Cardiac muscle cell (in vitro differentiated cells and primary cell): ENCODE results near the gene LDLRAP1. TPM values are rescaled to one million over a fixed set of nuclear protein-coding genes. Genes with fewer than 3 reads are reported as not detected.

Source experiments
- DNase-seq, 2 donors: peaks; one replicate each; pipeline versions ENCODE4 v3.0.0 to v3.0.0-alpha.2; 2010 to 2017; ENCODE audit warnings: low read depth in 1 of 2, low spot score in 1 of 2
- H3K27ac ChIP-seq: fragments of 200-600 bp; sonication (generic); 2 replicates; pipeline ENCODE4 v1.5.1; 2016
- H3K27me3 ChIP-seq: fragments of 200-600 bp; sonication (generic); 2 replicates; pipeline ENCODE4 v1.6.0; 2016; ENCODE audit warnings: control low read depth
- H3K36me3 ChIP-seq: fragments of 200-600 bp; sonication (generic); 2 replicates; pipeline ENCODE4 v1.5.1; 2016; ENCODE audit warnings: control low read depth
- H3K4me1 ChIP-seq: fragments of 200-600 bp; sonication (generic); 2 replicates; pipeline ENCODE4 v1.8.1; 2017; ENCODE audit warnings: low read depth, mild to moderate bottlenecking, mixed run types
- H3K4me3 ChIP-seq: fragments of 200-600 bp; sonication (generic); 2 replicates; pipeline ENCODE4 v1.5.1; 2016; ENCODE audit warnings: mild to moderate bottlenecking
- H3K9me3 ChIP-seq: fragments of 200-600 bp; sonication (generic); 2 replicates; pipeline ENCODE4 v1.5.1; 2017; ENCODE audit warnings: low read depth, mild to moderate bottlenecking, control low read depth
- polyA plus RNA-seq: library from polyadenylated mRNA; unstranded; fragments of >200 nt; fragmentation: Nextera tagmentation; extraction: Ambion mirVana; gene quantifications from 2 replicates; pipeline ENCODE4 v1.2.1, GENCODE V29; 2016
- total RNA-seq: library from RNA; depleted of rRNA; stranded (reverse); fragments of >200 nt; gene quantifications from 2 replicates; pipeline ENCODE4 v1.2.3, GENCODE V29; 2016
- TF ChIP-seq, protein P1 (sequence below): IDR thresholded peaks from 2 replicates; pipeline ENCODE4 v1.5.1; 2012; ENCODE audit warnings: low read depth, mild to moderate bottlenecking, low read length

LDLRAP1 gene
- total and polyA plus RNA-seq, 2 experiments from 2014 or later: 16.4 to 21.8 TPM

DNA sequence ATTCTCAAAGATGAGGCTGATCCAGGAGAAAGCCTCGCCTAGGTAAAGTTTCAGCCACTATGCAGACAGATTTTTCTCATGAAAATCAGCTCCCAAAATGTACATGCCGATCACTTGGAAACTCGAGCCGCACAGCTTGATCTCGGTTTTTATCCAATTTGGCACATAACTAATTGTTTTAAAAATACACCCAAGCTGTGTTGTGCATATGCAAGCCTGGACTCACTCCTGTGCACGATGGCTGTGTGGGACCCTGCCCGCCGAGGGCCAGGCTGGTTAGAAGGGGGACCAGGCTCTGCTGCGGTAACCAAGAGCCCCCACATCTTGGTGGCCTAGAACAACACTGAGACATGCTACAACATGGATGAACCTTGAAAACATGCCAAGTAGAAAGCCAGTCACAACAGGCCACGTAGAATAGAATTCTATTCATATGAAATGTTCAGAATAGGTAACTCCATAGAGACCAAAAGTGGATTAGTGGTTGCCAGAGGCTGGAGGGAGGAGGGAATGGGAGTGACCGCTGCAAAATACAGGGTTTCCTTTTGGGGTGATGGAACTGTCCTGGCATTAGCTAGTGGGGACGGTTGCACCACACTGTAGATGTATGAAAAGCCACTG, 16.1 kb upstream of the LDLRAP1 start:
- Histone ChIP-seq H3K27me3 (no peaks in the 10 kb centered on the region), H3K4me3 (no peak overlapping the region), H3K4me1 (no peaks in the 10 kb centered on the region), H3K27ac (no peak overlapping the region), H3K36me3 (no peaks in the 10 kb centered on the region), H3K9me3 (no peaks in the 10 kb centered on the region)
- no peak for DNase-seq
- TF ChIP-seq, protein P1, sequence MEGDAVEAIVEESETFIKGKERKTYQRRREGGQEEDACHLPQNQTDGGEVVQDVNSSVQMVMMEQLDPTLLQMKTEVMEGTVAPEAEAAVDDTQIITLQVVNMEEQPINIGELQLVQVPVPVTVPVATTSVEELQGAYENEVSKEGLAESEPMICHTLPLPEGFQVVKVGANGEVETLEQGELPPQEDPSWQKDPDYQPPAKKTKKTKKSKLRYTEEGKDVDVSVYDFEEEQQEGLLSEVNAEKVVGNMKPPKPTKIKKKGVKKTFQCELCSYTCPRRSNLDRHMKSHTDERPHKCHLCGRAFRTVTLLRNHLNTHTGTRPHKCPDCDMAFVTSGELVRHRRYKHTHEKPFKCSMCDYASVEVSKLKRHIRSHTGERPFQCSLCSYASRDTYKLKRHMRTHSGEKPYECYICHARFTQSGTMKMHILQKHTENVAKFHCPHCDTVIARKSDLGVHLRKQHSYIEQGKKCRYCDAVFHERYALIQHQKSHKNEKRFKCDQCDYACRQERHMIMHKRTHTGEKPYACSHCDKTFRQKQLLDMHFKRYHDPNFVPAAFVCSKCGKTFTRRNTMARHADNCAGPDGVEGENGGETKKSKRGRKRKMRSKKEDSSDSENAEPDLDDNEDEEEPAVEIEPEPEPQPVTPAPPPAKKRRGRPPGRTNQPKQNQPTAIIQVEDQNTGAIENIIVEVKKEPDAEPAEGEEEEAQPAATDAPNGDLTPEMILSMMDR: no peak

DNA sequence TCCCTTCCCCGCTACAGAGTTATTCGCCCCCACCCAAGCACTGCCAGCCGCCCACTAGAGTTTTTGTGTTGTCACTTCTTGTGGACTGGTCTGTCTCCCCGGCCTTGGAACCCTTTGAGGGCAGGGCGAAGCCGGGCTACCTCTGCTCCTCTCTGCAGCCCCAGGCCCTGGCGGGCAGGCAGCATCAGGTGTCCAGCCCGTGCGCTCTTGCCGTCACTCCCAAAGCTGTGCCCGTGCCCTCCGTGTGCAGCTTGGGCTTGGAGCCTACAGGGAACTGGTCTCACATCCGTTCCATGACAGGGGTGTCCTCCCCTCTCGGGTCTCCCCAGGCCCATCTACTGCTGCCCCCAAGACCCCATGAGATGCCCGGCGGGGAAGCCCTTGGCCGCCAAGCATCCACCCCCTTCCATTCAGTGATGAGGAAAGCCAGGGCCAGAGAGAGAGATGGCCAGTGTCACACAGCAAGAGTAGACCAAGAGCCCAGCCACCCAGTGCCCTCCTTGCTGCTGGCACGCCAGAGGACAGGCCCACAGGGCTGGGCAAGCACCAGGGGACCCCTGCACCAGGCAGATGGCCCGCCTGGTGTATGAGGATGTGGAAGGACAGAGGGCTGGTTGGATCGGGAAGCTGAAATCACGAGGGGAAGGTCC, 15.3 kb upstream of the LDLRAP1 start:
- no peak for DNase-seq
- Histone ChIP-seq H3K36me3 (no peaks in the 10 kb centered on the region), H3K27me3 (no peaks in the 10 kb centered on the region), H3K4me1 (no peaks in the 10 kb centered on the region), H3K27ac (no peak overlapping the region), H3K9me3 (no peaks in the 10 kb centered on the region), H3K4me3 (no peak overlapping the region)
- TF ChIP-seq, protein P1: no peak

DNA sequence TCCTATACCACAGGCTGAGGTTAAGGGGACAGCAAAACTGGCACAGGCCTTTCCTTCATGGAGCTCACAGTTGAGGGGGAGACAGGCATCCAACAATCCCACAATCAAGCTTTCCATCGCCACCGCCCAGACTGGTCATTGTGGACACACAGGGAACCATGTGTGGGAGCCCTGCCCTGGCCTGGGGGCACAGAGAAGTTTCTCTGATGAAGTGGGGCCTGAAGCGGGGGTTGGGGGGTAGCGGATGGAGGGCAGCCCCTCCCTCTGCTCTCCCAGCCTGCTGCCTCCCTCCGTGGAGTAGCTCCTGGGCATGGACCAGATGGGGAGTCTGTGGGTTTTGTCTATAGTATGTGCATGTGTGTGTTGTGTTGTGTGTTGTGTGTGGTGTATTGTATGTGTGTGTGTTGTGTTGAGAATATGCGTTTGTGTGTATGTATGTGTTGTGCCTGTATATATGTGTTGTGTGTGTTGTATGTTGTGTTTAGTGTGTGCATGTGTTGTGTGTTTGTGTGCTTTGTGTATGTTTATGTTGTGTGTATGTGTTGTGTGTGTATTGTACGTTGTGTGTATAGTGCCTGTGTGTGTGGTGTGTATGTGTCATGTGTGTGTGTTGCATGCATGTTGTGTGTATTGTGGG, 14.4 kb upstream of the LDLRAP1 start:
- TF ChIP-seq, protein P1: no peak
- no peaks in the 10 kb centered on the region for H3K27me3 ChIP-seq
- no peak overlapping the region for H3K27ac ChIP-seq
- no peak for DNase-seq
- no peaks in the 10 kb centered on the region for H3K4me1 ChIP-seq
- H3K36me3 ChIP-seq: no peaks in the 10 kb centered on the region
- H3K4me3 ChIP-seq: no peak overlapping the region
- no peaks in the 10 kb centered on the region for H3K9me3 ChIP-seq

DNA sequence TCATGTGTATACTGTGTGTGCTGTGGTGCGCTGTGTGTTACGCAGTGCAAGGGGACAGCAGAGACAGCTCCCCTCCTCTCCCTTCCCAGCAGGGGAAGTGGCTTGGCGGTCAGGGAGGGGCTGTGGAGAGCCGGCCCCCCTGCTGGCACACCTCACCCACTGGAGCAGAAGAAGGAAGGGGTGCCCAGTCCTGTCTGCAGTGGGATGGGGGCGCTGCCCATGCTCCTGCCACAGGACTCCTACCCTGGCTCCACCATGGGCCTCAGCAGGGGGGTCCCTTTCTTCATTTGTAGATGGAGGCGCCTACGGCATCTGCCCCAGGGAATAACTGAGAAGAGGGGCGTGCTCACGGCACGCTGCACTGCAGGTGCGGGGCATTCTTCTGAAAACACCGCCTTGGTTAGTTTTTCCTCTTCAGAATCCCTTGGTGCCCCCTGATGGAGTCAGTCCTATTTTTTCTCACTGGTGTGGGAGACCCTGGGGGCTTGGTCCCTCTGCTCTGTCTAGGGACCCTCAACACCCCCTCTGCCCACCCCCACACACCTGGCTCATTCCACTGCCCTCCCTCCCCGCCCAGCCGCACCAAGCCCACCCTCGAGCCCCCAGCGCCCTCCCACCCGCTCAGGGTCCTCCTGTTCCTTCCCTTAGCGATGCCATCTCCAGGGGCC, 13.8 kb upstream of the LDLRAP1 start:
- H3K9me3 ChIP-seq: no peaks in the 10 kb centered on the region
- H3K27ac ChIP-seq: no peak overlapping the region
- H3K4me3 ChIP-seq: no peak overlapping the region
- TF ChIP-seq, protein P1: no peak
- no peaks in the 10 kb centered on the region for H3K36me3 ChIP-seq
- no peaks in the 10 kb centered on the region for H3K4me1 ChIP-seq
- H3K27me3 ChIP-seq: no peaks in the 10 kb centered on the region
- no peak for DNase-seq

DNA sequence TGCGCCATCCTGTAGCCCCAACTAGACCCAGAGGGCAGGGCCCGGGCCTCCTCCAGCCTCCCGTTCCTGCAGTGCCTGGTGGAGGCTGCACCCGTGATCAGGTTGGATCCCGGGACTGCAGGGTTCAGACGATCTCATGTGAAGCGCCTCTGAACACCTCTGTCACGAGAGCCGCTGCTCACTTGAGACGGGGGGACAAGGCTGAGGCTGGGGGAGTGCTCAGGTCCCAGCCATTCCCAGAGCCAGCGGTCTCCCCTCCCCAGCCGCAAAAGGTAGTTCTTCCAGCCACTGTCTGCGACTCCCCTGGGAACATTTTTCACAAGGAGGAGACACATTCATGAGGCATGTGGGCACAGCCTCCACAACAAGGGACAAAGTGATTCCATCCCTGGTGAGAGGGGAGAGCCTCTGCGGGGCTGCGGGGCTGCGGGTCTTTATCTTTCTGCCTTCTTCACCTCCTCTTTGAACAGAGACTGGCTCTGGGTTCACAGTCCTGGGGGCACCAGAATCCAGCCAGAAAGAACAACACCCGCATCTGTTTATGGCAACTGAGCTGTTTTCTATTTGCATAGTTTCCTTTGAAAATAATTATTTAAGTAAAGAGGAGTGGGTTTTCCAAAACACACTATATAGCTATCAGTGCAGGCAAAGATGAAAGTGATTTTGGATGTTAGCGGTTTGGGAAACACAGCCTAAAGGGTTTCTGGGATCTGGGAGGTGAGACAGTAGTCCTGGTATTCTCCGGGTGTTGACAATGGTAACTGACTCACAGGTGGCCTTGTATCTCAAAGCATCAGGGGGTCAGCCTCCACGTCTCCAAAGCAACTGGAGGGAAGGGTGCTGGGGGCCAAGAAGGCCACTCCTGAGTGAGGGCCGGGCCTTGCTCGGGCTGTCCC, 13.0 kb upstream of the LDLRAP1 start:
- no peaks in the 10 kb centered on the region for H3K27me3 ChIP-seq
- H3K4me3 ChIP-seq: no peak overlapping the region
- no peak for DNase-seq
- no peak overlapping the region for H3K27ac ChIP-seq
- H3K4me1 ChIP-seq: no peaks in the 10 kb centered on the region
- H3K9me3 ChIP-seq: no peaks in the 10 kb centered on the region
- TF ChIP-seq, protein P1: no peak
- no peaks in the 10 kb centered on the region for H3K36me3 ChIP-seq
